ENCODE data around the gene ANKRD13A. TPM values are rescaled to one million over a fixed set of nuclear protein-coding genes. Genes with fewer than 3 reads are reported as not detected.

ANKRD13A gene
- total and polyA plus RNA-seq, 12 donors, result 14.0 to 29.0 (median 18.6) TPM

- H3K27ac ChIP-seq, result peak overlapping the region in 9 of 10 donors; percentile 65 to 83 (median 73)
- H3K9me3 ChIP-seq, result no peaks in the 10 kb centered on the region
- H3K27me3 ChIP-seq, result no peaks in the 10 kb centered on the region
- intact Hi-C loops (cut with DNase I), result no loop called here
- peak in 7 of 8 donors; percentile 10 to 63 (median 23) for ATAC-seq
- WGBS, 2 donors, result 78 to 84% methylated on average over 11 of the region's 11 CpGs
- no peak for DNase-seq
- H3K4me3 ChIP-seq, result no peak overlapping the region
- peaks cover 0 to 100% (median 54%) of the 10 kb centered on the region in 9 donors for H3K36me3 ChIP-seq
- no peak for TF ChIP-seq CTCF (IDR thresholded peaks at IDR 0.05)
- peaks cover 3 to 61% (median 54%) of the 10 kb centered on the region in 9 donors for H3K4me1 ChIP-seq
Observed at GRCh38 chr12:109952160-109952858, 46.9 kb upstream of the ANKRD13A start.

GRCh38 chr12:109952873-109953272 lies 46.4 kb upstream of the ANKRD13A start:
- TF ChIP-seq CTCF (IDR thresholded peaks at IDR 0.05), result no peak
- H3K4me3 ChIP-seq, result no peak overlapping the region
- DNase-seq, result peak; percentile 52 to 54
- no peaks in the 10 kb centered on the region for H3K9me3 ChIP-seq
- intact Hi-C loops (cut with DNase I), result no loop called here
- H3K27ac ChIP-seq, result peak overlapping the region in 9 of 10 donors; percentile 65 to 83 (median 73)
- WGBS, 2 donors, result 47 to 71% methylated on average over 8 of the region's 8 CpGs
- peaks cover 0 to 100% (median 57%) of the 10 kb centered on the region in 9 donors for H3K36me3 ChIP-seq
- H3K27me3 ChIP-seq, result no peaks in the 10 kb centered on the region
- peak; percentile 46 to 84 (median 74) for ATAC-seq
- H3K4me1 ChIP-seq, result peaks cover 3 to 56% (median 49%) of the 10 kb centered on the region in 9 donors

GRCh38 chr12:109953656-109954055 lies 45.6 kb upstream of the ANKRD13A start:
- ATAC-seq, result no peak
- whole genome bisulfite sequencing, 2 donors, result 88 to 90% methylated on average over 5 of the region's 5 CpGs
- intact Hi-C loops (cut with DNase I), result no loop called here

GRCh38 chr12:109958374-109958773 lies 40.9 kb upstream of the ANKRD13A start:
- DNase-seq (no peak), ATAC-seq (no peak)
- Histone ChIP-seq H3K9me3 (no peaks in the 10 kb centered on the region), H3K4me1 (peaks cover 0 to 10% (median 2%) of the 10 kb centered on the region in 9 donors), H3K36me3 (peaks cover 0 to 100% (median 58%) of the 10 kb centered on the region in 9 donors), H3K27ac (no peak overlapping the region), H3K27me3 (no peaks in the 10 kb centered on the region), H3K4me3 (no peak overlapping the region)
- intact Hi-C loops (cut with DNase I), result no loop called here
- no peak for TF ChIP-seq CTCF (IDR thresholded peaks at IDR 0.05)
- WGBS, 2 donors, result 98% methylated on average over 7 of the region's 7 CpGs

More at GRCh38 chr12:109953656-109954055, 45.6 kb upstream of the ANKRD13A start:
- H3K4me1 ChIP-seq, result peaks cover 3 to 48% (median 41%) of the 10 kb centered on the region in 9 donors
- H3K27me3 ChIP-seq, result no peaks in the 10 kb centered on the region
- DNase-seq, result no peak
- no peak for TF ChIP-seq CTCF (IDR thresholded peaks at IDR 0.05)
- H3K4me3 ChIP-seq, result no peak overlapping the region
- peak overlapping the region in 9 of 10 donors; percentile 65 to 83 (median 73) for H3K27ac ChIP-seq
- H3K36me3 ChIP-seq, result peaks cover 0 to 100% (median 65%) of the 10 kb centered on the region in 9 donors
- no peaks in the 10 kb centered on the region for H3K9me3 ChIP-seq

Data from heart right ventricle (tissue), 16 donors.